ENCODE results near the gene MSI2. TPM values are rescaled to one million over a fixed set of nuclear protein-coding genes. Genes with fewer than 3 reads are reported as not detected.

MSI2 gene
- total and polyA plus RNA-seq, 2 experiments from 2014 or later, result 4.3 to 17.9 TPM

GRCh38 chr17:57370037-57370581 is 113.8 kb downstream of the MSI2 start:
- peak overlapping the region; percentile 2; the same call in 1 of the 2 replicates for H2AFZ ChIP-seq
- no peaks in the 10 kb centered on the region for H4K20me1 ChIP-seq (ENCODE audit: insufficient read depth)
- no peaks in the 10 kb centered on the region for H3K27me3 ChIP-seq (replicated peaks; ENCODE audit: insufficient read depth)
- H3K9me3 ChIP-seq (ENCODE audit: low read depth), result no peaks in the 10 kb centered on the region
- no peak overlapping the region for H3K4me3 ChIP-seq
- no peaks in the 10 kb centered on the region for H3K36me3 ChIP-seq (ENCODE audit: low read depth)
- no peaks in the 10 kb centered on the region for H3K79me2 ChIP-seq (ENCODE audit: insufficient read depth)
- DNase-seq, result peak; percentile 71
- 76 to 80% methylated on average over 6 of the region's 6 CpGs for WGBS, 2 experiments (ENCODE audit: low coverage in 1 of 2, low lambda C conversion rate in 2 of 2, missing lambda C conversion rate in 2 of 2)
- H3K9ac ChIP-seq, result no peak overlapping the region; the same call in 1 of the 2 replicates
- in situ Hi-C loops (cut with MboI), result no loop called here
- TF ChIP-seq EZH2 (IDR thresholded peaks at IDR 0.05; ENCODE audit: insufficient read depth, poor library complexity, severe bottlenecking), result no peak
- TF ChIP-seq EZH2phosphoT487 (IDR thresholded peaks at IDR 0.05; ENCODE audit: insufficient read depth, low read depth), result no peak
- H3K4me1 ChIP-seq (ENCODE audit: insufficient read depth), result peaks cover 18% of the 10 kb centered on the region
- H3K9me2 ChIP-seq (ENCODE audit: insufficient read depth), result no peaks in the 10 kb centered on the region
- 0 out of 2 replicates have a peak, but pooled peaks cover 4% of the 10 kb centered on the region for H3F3A ChIP-seq (ENCODE audit: insufficient read depth)
- peak overlapping the region; percentile 48 for H3K27ac ChIP-seq
- H3K4me2 ChIP-seq (ENCODE audit: unreplicated experiment), result peak overlapping the region; percentile 19

GRCh38 chr17:57370619-57371018 is 114.3 kb downstream of the MSI2 start:
- no peak overlapping the region for H3K4me3 ChIP-seq
- H3K27me3 ChIP-seq (replicated peaks; ENCODE audit: insufficient read depth), result no peaks in the 10 kb centered on the region
- H4K20me1 ChIP-seq (ENCODE audit: insufficient read depth), result no peaks in the 10 kb centered on the region
- in situ Hi-C loops (cut with MboI), result no loop called here
- no peak overlapping the region for H3K4me2 ChIP-seq (ENCODE audit: unreplicated experiment)
- no peaks in the 10 kb centered on the region for H3K9me3 ChIP-seq (ENCODE audit: low read depth)
- peak overlapping the region; percentile 48; the same call in 1 of the 2 replicates for H3K27ac ChIP-seq
- peaks cover 18% of the 10 kb centered on the region for H3K4me1 ChIP-seq (ENCODE audit: insufficient read depth)
- WGBS, 2 experiments (ENCODE audit: low coverage in 1 of 2, low lambda C conversion rate in 2 of 2, missing lambda C conversion rate in 2 of 2), result 95 to 98% methylated on average over 4 of the region's 4 CpGs
- H3K9me2 ChIP-seq (ENCODE audit: insufficient read depth), result no peaks in the 10 kb centered on the region
- 0 out of 2 replicates have a peak, but pooled peaks cover 4% of the 10 kb centered on the region for H3F3A ChIP-seq (ENCODE audit: insufficient read depth)
- DNase-seq, result no peak
- H2AFZ ChIP-seq, result peak overlapping the region; percentile 2; the same call in 1 of the 2 replicates
- TF ChIP-seq EZH2 (IDR thresholded peaks at IDR 0.05; ENCODE audit: insufficient read depth, poor library complexity, severe bottlenecking), result no peak
- TF ChIP-seq EZH2phosphoT487 (IDR thresholded peaks at IDR 0.05; ENCODE audit: insufficient read depth, low read depth), result no peak
- H3K9ac ChIP-seq, result no peak overlapping the region
- H3K79me2 ChIP-seq (ENCODE audit: insufficient read depth), result no peaks in the 10 kb centered on the region
- no peaks in the 10 kb centered on the region for H3K36me3 ChIP-seq (ENCODE audit: low read depth)

- Histone ChIP-seq H3K9me2 (ENCODE audit: insufficient read depth) (no peaks in the 10 kb centered on the region), H3K36me3 (ENCODE audit: low read depth) (no peaks in the 10 kb centered on the region), H2AFZ (no peak overlapping the region), H3K4me1 (ENCODE audit: insufficient read depth) (peaks cover 11% of the 10 kb centered on the region), H4K20me1 (ENCODE audit: insufficient read depth) (no peaks in the 10 kb centered on the region), H3K4me2 (ENCODE audit: unreplicated experiment) (no peak overlapping the region), H3K4me3 (no peak overlapping the region), H3K27me3 (replicated peaks; ENCODE audit: insufficient read depth) (no peaks in the 10 kb centered on the region), H3K79me2 (ENCODE audit: insufficient read depth) (no peaks in the 10 kb centered on the region), H3K9ac (no peak overlapping the region), H3K27ac (no peak overlapping the region), H3K9me3 (ENCODE audit: low read depth) (no peaks in the 10 kb centered on the region), H3F3A (ENCODE audit: insufficient read depth) (0 out of 2 replicates have a peak, but pooled peaks cover 4% of the 10 kb centered on the region)
- in situ Hi-C loops (cut with MboI), result no loop called here
- WGBS, 2 experiments (ENCODE audit: low coverage in 1 of 2, low lambda C conversion rate in 2 of 2, missing lambda C conversion rate in 2 of 2), result 95 to 96% methylated on average over 3 of the region's 3 CpGs
- DNase-seq, result peak; percentile 9
- TF ChIP-seq EZH2 (IDR thresholded peaks at IDR 0.05; ENCODE audit: insufficient read depth, poor library complexity, severe bottlenecking) (no peak), EZH2phosphoT487 (IDR thresholded peaks at IDR 0.05; ENCODE audit: insufficient read depth, low read depth) (no peak)
Measured at GRCh38 chr17:57372156-57372555, 115.8 kb downstream of the MSI2 start.

- Histone ChIP-seq H2AFZ (no peak overlapping the region), H3F3A (ENCODE audit: insufficient read depth) (0 out of 2 replicates have a peak, but pooled peaks cover 4% of the 10 kb centered on the region), H3K27me3 (replicated peaks; ENCODE audit: insufficient read depth) (no peaks in the 10 kb centered on the region), H3K9ac (no peak overlapping the region), H3K4me3 (no peak overlapping the region), H3K27ac (no peak overlapping the region), H3K4me1 (ENCODE audit: insufficient read depth) (peaks cover 10% of the 10 kb centered on the region), H3K9me2 (ENCODE audit: insufficient read depth) (no peaks in the 10 kb centered on the region), H3K4me2 (ENCODE audit: unreplicated experiment) (no peak overlapping the region), H3K9me3 (ENCODE audit: low read depth) (no peaks in the 10 kb centered on the region), H3K79me2 (ENCODE audit: insufficient read depth) (no peaks in the 10 kb centered on the region), H3K36me3 (ENCODE audit: low read depth) (no peaks in the 10 kb centered on the region), H4K20me1 (ENCODE audit: insufficient read depth) (no peaks in the 10 kb centered on the region)
- in situ Hi-C loops (cut with MboI), result no loop called here
- no peak for TF ChIP-seq EZH2 (IDR thresholded peaks at IDR 0.05; ENCODE audit: insufficient read depth, poor library complexity, severe bottlenecking)
- no peak for TF ChIP-seq EZH2phosphoT487 (IDR thresholded peaks at IDR 0.05; ENCODE audit: insufficient read depth, low read depth)
- 90 to 96% methylated on average over 4 of the region's 4 CpGs for WGBS, 2 experiments (ENCODE audit: low coverage in 1 of 2, low lambda C conversion rate in 2 of 2, missing lambda C conversion rate in 2 of 2)
- no peak for DNase-seq
Measured at GRCh38 chr17:57373048-57373447, 116.7 kb downstream of the MSI2 start.

Data from GM23248 (cell line).